Smooth muscle cell (in vitro differentiated cells): ENCODE data around the gene LRCOL1. TPM values are rescaled to one million over a fixed set of nuclear protein-coding genes. Genes with fewer than 3 reads are reported as not detected.

ENCODE experiments used
- DNase-seq: peaks from one replicate; lab custom pipeline; 2025; ENCODE audit not compliant: unreplicated experiment; lab: John Stamatoyannopoulos, UW
- H2AFZ ChIP-seq: fragments of 200-600 bp; sonication (generic); 2 replicates; pipeline ENCODE4 v1.6.0; 2016; ENCODE audit warnings: antibody characterized with exemption, low read depth, mild to moderate bottlenecking
- H3F3A ChIP-seq: fragments of 200-600 bp; sonication (generic); 2 replicates; pipeline ENCODE4 v1.6.0; 2017; ENCODE audit warnings: antibody characterized with exemption, low read depth
- H3K27ac ChIP-seq: fragments of 200-600 bp; sonication (generic); 2 replicates; pipeline ENCODE4 v1.5.1; 2016; ENCODE audit warnings: low read depth, mild to moderate bottlenecking
- H3K27me3 ChIP-seq: fragments of 200-600 bp; sonication (generic); 2 replicates; pipeline ENCODE4 v1.6.1; 2016; ENCODE audit warnings: low read depth, mild to moderate bottlenecking
- H3K36me3 ChIP-seq: fragments of 200-600 bp; sonication (generic); 2 replicates; pipeline ENCODE4 v1.5.1; 2016; ENCODE audit warnings: low read depth
- H3K4me1 ChIP-seq: fragments of 200-600 bp; sonication (generic); 2 replicates; pipeline ENCODE4 v1.5.1; 2016; ENCODE audit warnings: low read depth
- H3K4me2 ChIP-seq: fragments of 200-600 bp; sonication (generic); 2 replicates; pipeline ENCODE4 v1.6.0; 2016; ENCODE audit warnings: mild to moderate bottlenecking
- H3K4me3 ChIP-seq: fragments of 200-600 bp; sonication (generic); 2 replicates; pipeline ENCODE4 v1.5.1; 2016; ENCODE audit warnings: mild to moderate bottlenecking
- H3K79me2 ChIP-seq: fragments of 200-600 bp; sonication (generic); 2 replicates; pipeline ENCODE4 v1.6.0; 2016; ENCODE audit warnings: low read depth, mild to moderate bottlenecking
- H3K9ac ChIP-seq: fragments of 200-600 bp; sonication (generic); 2 replicates; pipeline ENCODE4 v1.6.0; 2016; ENCODE audit warnings: low read depth
- H3K9me3 ChIP-seq: fragments of 200-600 bp; sonication (generic); replicated peaks from 2 replicates; pipeline ENCODE4 v1.5.1; 2016; ENCODE audit warnings: low read depth
- H4K20me1 ChIP-seq: fragments of 200-600 bp; sonication (generic); 2 replicates; pipeline ENCODE4 v1.6.0; 2016; ENCODE audit warnings: low read depth
- CTCF ChIP-seq: fragments of 200-600 bp; sonication (generic); IDR thresholded peaks from 2 replicates; pipeline ENCODE4 v1.5.1; 2017; ENCODE audit warnings: borderline replicate concordance, mild to moderate bottlenecking, antibody characterized with exemption; ENCODE audit not compliant: insufficient read depth, poor library complexity, severe bottlenecking
- WGBS: methylation state at CpG from one replicate; pipeline ENCODE4 v1.1.7; 2016; ENCODE audit warnings: low lambda C conversion rate; 5-methylcytosine and 5-hydroxymethylcytosine counted together
- polyA plus RNA-seq: library from polyadenylated mRNA; unstranded; fragments of >200 nt; fragmentation: Nextera tagmentation; extraction: Ambion mirVana; gene quantifications from 2 replicates; pipeline ENCODE4 v1.2.1, GENCODE V29; 2016
- total RNA-seq: library from RNA; depleted of rRNA; stranded (reverse); fragments of >200 nt; gene quantifications from 2 replicates; pipeline ENCODE4 v1.2.3, GENCODE V29; 2014

The LRCOL1 gene
- total and polyA plus RNA-seq, 2 experiments from 2014 or later: not detected

DNA sequence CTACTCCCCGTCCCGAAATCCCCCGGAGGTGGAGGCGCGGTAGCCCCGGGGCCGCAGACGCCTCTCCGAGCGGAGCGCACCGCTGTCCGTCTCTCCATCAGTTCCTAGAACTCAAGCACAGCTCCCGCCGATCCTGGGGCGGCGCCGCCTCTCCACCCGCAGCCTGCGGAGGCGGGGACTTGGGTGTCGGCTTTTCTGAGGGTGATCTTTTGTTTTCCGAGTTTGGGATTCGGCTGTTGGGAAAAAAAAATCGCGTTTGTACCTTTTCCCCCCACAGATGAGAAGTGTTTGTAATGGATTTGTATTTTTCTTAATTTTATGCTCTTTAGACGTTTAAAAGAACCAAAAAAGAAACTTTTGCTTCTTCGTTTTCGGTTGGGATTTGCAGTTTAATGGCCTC lies 26.6 kb downstream of the LRCOL1 start:
- Histone ChIP-seq H3K4me1 (peaks cover 16% of the 10 kb centered on the region), H3K27me3 (peaks cover 54% of the 10 kb centered on the region), H3K79me2 (no peaks in the 10 kb centered on the region), H3K27ac (no peak overlapping the region), H3K9ac (no peak overlapping the region), H2AFZ (no peak overlapping the region), H3K4me3 (no peak overlapping the region), H3F3A (no peaks in the 10 kb centered on the region), H3K36me3 (no peaks in the 10 kb centered on the region), H3K4me2 (peak overlapping the region; percentile 36), H4K20me1 (peaks cover 48% of the 10 kb centered on the region), H3K9me3 (no peaks in the 10 kb centered on the region)
- no peak for DNase-seq
- no peak for TF ChIP-seq CTCF
- WGBS: 22% methylated on average over 28 of the region's 29 CpGs

DNA sequence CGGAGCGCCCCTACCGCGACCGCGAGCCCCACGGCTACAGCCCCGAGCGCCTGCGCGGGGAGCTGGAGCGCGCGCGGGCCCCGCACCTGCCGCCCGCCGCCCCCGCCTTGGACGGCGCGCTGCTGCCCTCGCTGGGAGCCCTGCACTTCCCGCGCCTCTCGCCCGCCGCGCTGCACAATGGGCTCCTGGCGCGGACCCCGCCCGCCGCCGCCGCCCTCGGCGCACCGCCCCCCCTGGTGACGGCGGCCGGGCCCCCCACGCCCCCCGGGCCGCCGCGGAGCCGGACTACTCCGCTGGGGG lies 27.0 kb downstream of the LRCOL1 start:
- Histone ChIP-seq H3K79me2 (no peaks in the 10 kb centered on the region), H4K20me1 (peaks cover 48% of the 10 kb centered on the region), H3K9me3 (no peaks in the 10 kb centered on the region), H3F3A (no peaks in the 10 kb centered on the region), H3K4me1 (peaks cover 16% of the 10 kb centered on the region), H3K4me3 (no peak overlapping the region), H3K36me3 (no peaks in the 10 kb centered on the region), H3K4me2 (no peak overlapping the region), H3K27ac (no peak overlapping the region), H3K9ac (no peak overlapping the region), H2AFZ (no peak overlapping the region), H3K27me3 (peaks cover 52% of the 10 kb centered on the region)
- TF ChIP-seq CTCF: no peak
- 0% methylated on average over 6 of the region's 50 CpGs for WGBS
- no peak for DNase-seq

DNA sequence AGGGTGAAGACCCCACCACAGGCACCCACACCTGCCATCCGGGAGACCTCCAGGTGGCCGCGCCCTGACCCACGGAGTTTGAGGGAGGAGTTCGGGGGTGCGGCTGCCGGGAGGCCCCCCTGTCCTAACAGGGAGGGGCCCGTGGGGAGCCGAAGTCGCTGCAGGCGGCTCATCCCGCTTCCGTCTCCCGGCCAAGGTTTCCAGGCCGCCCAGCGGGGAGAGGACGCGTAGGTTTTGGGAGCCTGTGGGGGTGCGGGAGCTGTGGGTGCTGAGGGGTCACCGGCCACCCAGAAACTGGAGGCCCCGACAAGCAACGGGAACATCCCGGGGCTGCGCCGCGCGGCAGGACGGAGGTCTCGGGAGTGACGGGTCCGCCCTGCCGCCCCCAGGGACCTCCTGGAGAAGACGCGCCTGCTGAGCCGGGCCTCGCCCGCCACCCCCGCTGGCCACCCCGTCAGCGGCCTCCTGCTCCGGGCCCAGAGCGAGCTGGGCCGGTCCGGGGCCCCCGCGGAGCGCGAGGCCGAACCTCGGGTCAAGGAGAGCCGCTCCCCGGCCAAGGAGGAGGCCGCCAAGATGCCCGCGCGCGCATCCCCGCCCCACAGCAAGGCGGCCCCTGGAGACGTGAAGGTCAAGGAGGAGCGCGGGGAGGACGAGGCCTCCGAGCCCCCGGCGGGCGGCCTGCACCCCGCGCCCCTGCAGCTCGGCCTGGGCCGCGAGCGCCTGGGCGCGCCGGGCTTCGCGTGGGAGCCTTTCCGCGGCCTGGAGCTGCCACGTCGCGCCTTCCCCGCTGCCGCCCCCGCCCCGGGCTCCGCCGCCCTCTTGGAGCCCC lies 27.6 kb downstream of the LRCOL1 start:
- no peak for DNase-seq
- H3K27ac ChIP-seq: no peak overlapping the region
- no peak for TF ChIP-seq CTCF
- peak overlapping the region; percentile 43 for H3K4me2 ChIP-seq
- peaks cover 16% of the 10 kb centered on the region for H3K4me1 ChIP-seq
- no peak overlapping the region for H2AFZ ChIP-seq
- no peaks in the 10 kb centered on the region for H3K36me3 ChIP-seq
- H3K4me3 ChIP-seq: no peak overlapping the region
- H3K9ac ChIP-seq: no peak overlapping the region
- peaks cover 48% of the 10 kb centered on the region for H4K20me1 ChIP-seq
- H3K27me3 ChIP-seq: peaks cover 52% of the 10 kb centered on the region
- 15% methylated on average over 57 of the region's 89 CpGs for WGBS
- no peaks in the 10 kb centered on the region for H3F3A ChIP-seq
- no peaks in the 10 kb centered on the region for H3K9me3 ChIP-seq
- no peaks in the 10 kb centered on the region for H3K79me2 ChIP-seq

GRCh38 chr12:132582058-132582420 lies 28.3 kb downstream of the LRCOL1 start:
- Histone ChIP-seq H3F3A (no peaks in the 10 kb centered on the region), H2AFZ (no peak overlapping the region), H3K36me3 (no peaks in the 10 kb centered on the region), H3K27ac (no peak overlapping the region), H4K20me1 (peaks cover 48% of the 10 kb centered on the region), H3K9me3 (no peaks in the 10 kb centered on the region), H3K4me3 (no peak overlapping the region), H3K27me3 (peaks cover 52% of the 10 kb centered on the region), H3K4me2 (peak overlapping the region; percentile 43), H3K79me2 (no peaks in the 10 kb centered on the region), H3K9ac (no peak overlapping the region), H3K4me1 (peaks cover 16% of the 10 kb centered on the region)
- no peak for DNase-seq
- WGBS: 19% methylated on average over 14 of the region's 24 CpGs
- no peak for TF ChIP-seq CTCF
